Mammary epithelial cell (primary cell): Measurements from ENCODE around the gene SOCS7.

Experiments
- CTCF ChIP-seq, 2 donors: IDR thresholded peaks in 1 of 2; conservative IDR thresholded peaks in 1 of 2; 2 replicates each; pipeline ENCODE4 v1.5.1; 2011 to 2012; ENCODE audit warnings: inconsistent platforms in 2 of 2, low read length in 2 of 2, mild to moderate bottlenecking in 2 of 2, control low read depth in 1 of 2, low read depth in 1 of 2; ENCODE audit not compliant: insufficient read depth in 1 of 2; ENCODE audit errors: extremely low read depth in 1 of 2
- EZH2 ChIP-seq: IDR thresholded peaks from 2 replicates; pipeline ENCODE4 v1.6.1; 2012; ENCODE audit warnings: low read length, inconsistent platforms, borderline replicate concordance

GRCh38 chr17:38326996-38327792 is 24.4 kb upstream of the SOCS7 start:
- TF ChIP-seq CTCF (conservative IDR thresholded peaks at IDR 0.05 in 1 of 2, IDR thresholded peaks at IDR 0.05 in 1 of 2; ENCODE audit: extremely low read depth in 1 of 2, insufficient read depth in 1 of 2, low read depth in 1 of 2, low read length in 2 of 2) = no peak
- no peak for TF ChIP-seq EZH2
